Measurements from ENCODE around the gene MAGI2.

GRCh38 chr7:77971726-77972125, 1481.7 kb downstream of the MAGI2 start:
- TF ChIP-seq CTCF (IDR thresholded peaks at IDR 0.05; ENCODE audit: low read depth, low read length, missing input control): no peak
- TF ChIP-seq MAX (IDR thresholded peaks at IDR 0.05): no peak
- no peak for TF ChIP-seq REST (IDR thresholded peaks at IDR 0.05)
- no peak for TF ChIP-seq NR2F2 (IDR thresholded peaks at IDR 0.05)
- TF ChIP-seq RAD21 (IDR thresholded peaks at IDR 0.05): no peak
- no peak for TF ChIP-seq TAF1 (conservative IDR thresholded peaks at IDR 0.05)
- no peak for TF ChIP-seq ATF3 (IDR thresholded peaks at IDR 0.05)
- TF ChIP-seq RXRA (IDR thresholded peaks at IDR 0.05): no peak
- no peak for TF ChIP-seq HNF4A (conservative IDR thresholded peaks at IDR 0.05)
- no peak for TF ChIP-seq SP1 (IDR thresholded peaks at IDR 0.05)
- no peak for TF ChIP-seq EGR1 (IDR thresholded peaks at IDR 0.05; ENCODE audit: low read depth in 2 of 2)
- TF ChIP-seq GABPA (IDR thresholded peaks at IDR 0.05 in 1 of 2, conservative IDR thresholded peaks at IDR 0.05 in 1 of 2): no peak
- no peak for TF ChIP-seq ZBTB33 (IDR thresholded peaks at IDR 0.05)

Measured in liver (tissue), 3 donors.